Measurements from ENCODE around the gene PF4V1.

The PF4V1 gene, protein sequence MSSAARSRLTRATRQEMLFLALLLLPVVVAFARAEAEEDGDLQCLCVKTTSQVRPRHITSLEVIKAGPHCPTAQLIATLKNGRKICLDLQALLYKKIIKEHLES

DNA sequence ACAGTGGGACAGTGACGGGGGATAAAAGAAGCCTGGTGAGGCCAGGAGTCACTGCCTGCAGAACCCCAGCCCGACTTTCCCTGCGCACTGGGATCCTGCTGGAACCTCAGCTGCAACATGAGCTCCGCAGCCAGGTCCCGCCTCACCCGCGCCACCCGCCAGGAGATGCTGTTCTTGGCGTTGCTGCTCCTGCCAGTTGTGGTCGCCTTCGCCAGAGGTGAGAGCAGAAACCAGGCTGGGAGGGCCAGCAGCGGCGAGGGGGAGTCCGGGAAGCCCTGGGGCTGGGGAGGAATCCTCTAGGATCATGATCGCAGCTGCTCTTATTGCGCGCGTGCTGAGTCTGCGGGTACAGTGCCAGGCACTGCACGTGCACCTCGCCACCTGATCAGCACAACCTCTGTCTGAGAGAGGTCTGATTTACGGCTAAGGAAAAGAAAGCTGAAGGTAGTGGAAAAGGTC lies at the start of gene PF4V1:
Gene PF4V1, plus strand, starts transcription at position 51 of the 459 bp plus-strand sequence. Its CDS starts 67 bp downstream, at position 118.
- DNase-seq, result no peak

DNA sequence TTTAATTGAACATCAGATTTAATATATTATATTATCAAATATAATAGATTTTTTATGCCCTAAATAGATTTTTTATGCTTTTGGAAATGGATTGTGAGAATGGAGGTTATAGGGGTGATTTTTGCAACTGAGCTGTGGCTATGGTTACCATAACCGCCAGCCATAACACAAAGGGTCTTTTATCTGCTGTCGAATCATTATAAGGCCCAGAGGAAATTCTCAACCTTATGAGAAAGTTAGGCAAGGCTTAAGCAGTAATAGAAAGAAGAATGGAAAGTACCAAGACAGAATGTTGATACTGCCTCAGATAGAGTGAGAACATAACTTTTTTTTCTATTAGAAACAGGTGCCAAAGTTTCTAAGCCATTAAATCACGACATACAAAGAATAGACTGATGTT lies 42.9 kb upstream of the PF4V1 start:
- no peak for DNase-seq

DNA sequence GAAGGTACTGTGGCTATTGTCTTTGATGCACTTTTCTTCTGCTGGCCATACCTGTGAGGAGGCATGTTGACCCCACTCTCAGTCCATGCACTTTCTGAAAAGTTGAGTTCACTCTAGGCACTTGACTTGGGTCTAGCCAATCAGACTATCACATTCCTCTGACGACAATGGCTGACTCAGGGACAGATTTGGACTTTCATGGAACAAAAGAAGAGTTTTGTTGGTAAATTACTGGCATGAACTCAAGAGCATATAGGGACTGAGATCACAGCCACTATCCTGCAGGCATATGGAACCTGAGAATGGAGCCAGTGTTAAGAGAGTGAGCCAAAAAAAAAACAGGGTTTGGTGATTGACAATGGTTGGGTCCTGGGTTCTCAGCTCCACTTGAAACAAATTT lies 41.3 kb upstream of the PF4V1 start:
- DNase-seq, result no peak

DNA sequence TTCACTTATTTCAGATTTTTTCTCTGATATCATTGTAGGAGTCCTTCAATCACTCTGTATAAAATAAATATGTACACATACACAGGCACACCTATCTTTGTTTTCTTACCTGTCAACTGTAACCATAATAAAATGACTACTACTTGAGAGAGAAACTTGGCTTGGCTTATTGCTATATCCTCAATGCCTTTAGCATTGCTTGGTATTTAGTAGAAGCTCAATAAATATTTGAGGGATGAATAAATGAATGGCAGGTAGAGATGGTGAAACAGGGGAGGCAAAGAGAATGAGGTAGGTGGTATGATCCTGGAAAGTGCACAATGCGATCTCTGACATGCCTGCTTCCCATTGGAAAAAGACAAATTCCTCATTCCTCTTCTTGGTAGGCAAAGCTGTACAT lies 38.4 kb upstream of the PF4V1 start:
- DNase-seq, result no peak

DNA sequence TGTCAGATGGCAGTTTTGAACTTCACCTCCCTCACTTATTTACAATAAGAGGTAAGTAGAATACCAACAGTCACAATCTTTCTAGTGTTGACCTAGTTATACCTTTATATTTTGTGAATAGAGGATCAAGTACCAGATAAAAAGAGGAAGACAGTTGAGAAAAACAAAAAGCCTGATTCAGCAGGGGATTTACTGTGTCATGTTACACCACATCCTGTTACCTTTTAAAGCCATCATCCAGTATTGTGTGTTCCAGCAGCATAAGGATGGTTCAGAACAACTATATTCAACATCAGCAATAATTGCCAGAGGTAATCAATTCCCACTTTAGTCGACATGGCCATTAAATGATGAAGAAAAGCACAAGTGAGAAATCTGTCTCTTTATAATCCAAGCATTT lies 38.0 kb upstream of the PF4V1 start:
- peak; percentile 19 for DNase-seq

DNA sequence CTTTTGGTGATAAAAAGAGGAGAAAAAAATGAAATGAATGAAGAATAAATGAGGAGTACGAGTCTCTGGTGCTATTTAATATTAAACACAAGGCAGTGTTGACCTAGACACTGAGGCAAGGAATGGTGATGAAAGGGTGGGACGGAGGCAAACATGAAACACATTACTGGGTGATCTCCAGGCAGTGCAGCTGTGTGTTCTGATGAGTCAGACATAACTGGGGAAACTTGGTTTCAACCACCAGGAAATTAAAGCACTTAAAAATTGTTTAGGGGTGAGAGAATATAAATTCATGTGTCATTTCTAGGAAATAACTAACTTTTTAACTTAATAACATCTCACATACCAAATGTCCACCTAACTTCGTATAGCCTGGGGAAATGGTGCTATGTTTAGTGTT lies 36.3 kb upstream of the PF4V1 start:
- no peak for DNase-seq

DNA sequence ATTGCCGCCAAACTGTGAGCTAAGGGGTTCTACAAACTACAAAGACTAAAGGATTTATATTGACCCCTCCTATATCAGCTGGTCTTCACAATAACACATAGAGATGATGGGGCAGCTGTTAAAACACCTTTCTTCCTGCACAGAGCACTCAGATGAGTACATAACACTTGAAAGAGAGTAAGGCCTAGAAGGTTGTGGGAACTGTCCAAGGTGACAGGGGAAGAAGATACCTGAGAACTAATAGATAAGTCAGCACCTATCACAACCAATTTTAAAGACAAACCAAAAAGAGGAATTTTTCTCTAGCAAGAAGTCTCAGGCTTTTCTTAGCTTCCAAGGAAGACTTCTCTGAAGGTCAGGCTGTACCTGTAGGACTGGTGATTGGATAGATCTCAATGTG lies 35.8 kb upstream of the PF4V1 start:
- DNase-seq, result no peak

DNA sequence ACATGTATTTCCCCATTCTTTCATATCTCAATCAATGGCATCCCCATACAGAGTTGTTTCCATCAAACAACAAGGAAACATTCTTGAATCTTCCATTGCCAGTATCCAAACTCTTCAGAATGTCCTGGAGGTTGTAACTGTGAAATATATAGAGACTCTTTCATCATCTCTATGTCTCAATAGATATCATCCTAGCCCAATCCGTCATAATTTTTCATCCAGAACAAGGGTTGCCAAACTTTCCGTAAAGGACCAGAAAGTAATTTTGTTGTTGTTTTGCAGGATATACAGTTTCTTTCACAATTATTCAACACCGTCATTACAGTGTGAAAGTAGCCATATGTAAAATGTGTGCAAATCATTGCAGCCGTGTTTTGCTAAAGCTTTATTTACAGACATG lies 31.8 kb upstream of the PF4V1 start:
- no peak for DNase-seq

DNA sequence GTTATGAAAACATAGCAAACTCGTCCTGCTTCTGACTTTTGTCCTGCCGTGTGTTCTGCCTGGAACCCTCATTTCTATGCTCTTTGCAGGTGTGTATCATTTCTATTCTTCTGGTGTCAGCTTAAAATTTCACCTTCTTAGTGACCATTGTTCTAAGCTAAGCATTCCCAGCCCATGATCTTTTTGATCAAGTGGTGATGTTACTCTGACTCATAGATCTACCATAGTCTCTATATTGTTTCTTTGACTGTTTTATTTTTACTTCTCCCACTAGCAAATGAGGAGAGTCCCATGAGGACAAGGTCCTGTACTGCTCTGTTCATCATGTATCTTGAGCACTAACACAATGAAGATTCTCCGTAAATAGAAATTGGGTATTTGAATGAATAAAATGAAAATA lies 30.7 kb upstream of the PF4V1 start:
- no peak for DNase-seq

DNA sequence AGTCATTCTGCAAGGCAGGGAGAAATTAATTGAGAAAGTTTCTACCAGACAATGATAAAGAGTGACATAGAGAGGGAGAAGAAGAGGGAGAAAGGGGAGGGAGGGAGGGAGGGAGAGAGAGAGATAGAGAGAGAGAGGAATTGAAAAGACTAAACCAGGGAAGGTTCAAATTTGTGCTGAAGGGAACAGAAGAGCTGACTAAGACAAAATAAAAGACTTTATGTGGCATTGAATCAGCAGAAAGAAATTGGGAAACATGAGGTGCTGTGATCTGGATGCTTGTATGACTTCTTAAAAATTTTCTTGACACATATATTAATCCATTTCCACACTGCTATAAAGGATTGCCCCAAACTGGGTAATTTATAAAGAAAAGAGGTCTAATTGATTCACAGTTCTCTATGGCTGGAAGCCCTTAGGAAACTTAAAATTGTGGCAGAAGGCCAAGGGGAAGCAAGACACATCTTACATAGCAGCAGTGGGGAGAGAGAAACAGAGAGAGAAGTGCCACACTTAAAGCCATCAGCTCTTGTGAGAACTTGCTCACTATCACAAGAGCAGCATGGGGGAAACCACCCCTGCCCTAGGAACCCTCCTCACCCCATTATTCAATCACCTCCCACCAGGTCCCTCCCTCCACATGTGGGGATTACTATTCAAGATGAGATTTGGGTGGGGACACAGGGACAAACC lies 30.1 kb upstream of the PF4V1 start:
- DNase-seq, result peak; percentile 18

DNA sequence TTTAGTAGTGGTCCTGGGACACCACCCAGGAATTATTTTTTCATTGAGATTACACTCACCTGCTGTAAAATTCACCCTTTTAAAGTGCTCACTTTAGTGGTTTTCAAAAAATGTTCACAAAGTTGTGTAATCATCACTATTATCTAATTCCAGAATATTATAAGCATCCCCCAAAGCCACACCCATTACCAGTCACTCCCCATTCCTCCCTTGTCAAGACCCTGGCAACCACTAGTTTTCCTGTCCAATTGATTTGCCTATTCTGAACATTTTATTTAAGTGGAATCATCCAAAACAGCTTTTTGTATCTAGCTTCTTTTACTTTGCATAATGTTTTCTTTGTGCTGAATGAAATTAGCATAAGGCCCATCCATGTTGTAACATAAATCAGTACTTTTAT lies 29.3 kb upstream of the PF4V1 start:
- no peak for DNase-seq

DNA sequence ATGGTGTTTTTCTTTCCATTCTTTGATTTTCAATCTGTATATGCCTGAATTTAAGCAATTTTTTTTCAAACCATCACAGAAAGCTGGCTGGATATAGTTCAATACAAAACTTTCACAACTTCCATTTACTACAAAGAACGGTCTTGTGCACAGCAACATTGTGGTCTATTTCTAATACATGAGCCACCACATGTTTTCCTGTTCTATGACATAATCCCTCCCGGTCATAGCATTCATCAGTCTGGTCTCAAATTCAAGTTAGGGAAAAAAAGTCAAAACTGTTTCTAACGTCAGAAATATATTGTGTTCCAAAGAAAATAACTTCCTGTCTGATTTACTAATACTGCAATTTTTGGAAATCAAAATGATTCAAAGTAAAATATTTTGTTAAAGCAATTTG lies 24.1 kb upstream of the PF4V1 start:
- DNase-seq, result peak; percentile 38

DNA sequence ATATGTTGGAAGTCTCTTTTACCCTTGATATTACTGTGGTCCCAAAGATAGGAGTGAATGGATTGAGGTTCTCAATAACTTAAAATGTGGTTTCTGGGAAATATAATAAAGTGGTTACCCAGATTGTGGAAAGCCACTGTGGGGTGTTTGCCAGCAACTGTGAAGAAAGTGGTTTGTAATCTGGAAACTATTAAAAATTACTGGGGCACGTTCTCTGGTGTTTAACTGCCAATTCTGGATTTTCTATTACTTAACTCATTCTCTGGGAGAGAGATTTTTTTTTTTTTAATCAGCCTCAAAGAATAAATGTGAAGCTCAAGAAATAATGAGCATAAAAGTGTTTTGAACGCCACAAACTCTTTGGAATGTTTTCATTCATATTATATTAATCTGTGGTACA lies 21.5 kb upstream of the PF4V1 start:
- DNase-seq, result no peak

DNA sequence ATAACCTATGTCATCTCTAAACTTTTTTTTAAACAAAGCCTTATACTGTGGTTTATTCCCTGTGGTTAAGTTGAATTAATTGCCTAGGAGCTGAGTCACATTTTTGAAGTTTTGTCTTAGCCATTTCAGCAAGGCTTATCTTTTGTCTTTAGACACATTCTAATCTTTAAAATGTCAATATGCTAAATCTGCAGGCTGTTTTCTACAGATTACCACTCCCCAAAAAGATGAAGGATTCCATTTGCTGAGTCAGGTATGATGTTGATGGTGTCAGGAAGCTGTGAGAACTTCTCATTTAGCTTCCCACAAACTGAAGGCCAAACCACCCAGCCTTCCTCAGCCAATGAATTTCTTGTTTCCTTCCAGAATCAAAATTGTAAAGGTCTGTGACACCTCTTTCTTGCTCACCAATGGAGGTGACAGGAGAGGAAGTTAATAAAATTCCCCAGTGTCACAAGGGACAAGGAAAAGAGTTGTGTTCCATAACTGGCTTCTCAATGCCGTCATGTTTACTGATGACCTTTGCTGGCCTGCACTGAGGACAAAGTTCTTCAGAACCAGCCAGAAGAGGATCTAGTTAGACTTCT lies 20.4 kb upstream of the PF4V1 start:
- peak; percentile 73 for DNase-seq

DNA sequence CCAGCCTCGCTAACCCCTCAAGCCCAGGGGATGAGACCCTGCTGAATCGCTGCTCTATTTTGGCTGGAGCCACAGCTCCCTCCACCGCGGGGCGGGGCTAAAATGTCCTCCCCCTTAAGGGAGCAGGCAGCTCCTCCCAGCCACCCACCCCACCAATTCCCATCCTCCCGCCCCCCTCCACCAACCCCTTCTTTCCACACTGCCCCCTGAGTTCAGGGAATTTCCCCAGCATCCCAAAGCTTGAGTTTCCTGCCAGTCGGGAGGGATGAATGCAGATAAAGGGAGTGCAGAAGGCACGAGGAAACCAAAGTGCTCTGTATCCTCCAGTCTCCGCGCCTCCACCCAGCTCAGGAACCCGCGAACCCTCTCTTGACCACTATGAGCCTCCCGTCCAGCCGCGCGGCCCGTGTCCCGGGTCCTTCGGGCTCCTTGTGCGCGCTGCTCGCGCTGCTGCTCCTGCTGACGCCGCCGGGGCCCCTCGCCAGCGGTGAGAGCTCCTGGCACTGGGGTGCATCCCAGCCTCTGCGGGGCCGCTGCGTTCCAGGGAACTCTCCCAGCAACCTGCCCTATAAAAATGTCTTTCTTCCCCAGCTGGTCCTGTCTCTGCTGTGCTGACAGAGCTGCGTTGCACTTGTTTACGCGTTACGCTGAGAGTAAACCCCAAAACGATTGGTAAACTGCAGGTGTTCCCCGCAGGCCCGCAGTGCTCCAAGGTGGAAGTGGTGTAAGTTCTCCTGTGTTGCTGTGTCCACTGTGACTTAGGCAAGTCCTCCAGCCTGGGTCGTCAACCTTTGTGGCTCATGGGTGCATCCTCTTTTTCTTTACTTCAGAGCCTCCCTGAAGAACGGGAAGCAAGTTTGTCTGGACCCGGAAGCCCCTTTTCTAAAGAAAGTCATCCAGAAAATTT lies 16.5 kb upstream of the PF4V1 start, which contains the start of gene CXCL6:
Gene CXCL6, plus strand, starts transcription at position 306 of the 907 bp plus-strand sequence. Its CDS starts 73 bp downstream, at position 379.
- peak; percentile 26 for DNase-seq

DNA sequence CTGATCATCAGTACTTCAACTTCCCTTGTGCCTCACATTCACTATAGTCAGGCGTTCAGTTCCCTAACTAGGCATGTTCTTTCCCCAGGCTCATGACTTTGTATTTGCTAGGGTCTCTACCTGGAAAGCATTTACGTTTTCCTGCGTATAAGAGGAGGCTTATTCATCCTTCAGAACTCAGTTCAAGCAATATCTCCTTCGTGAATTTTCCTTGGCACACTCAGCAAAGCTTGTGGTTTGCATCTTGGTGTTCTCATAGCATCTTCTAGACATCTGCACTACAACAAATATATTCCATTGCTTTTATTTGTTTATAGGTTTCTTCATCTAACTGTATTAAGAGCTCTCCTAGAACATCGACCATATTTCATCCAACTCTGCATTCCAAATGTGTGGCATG lies 14.0 kb upstream of the PF4V1 start:
- no peak for DNase-seq

DNA sequence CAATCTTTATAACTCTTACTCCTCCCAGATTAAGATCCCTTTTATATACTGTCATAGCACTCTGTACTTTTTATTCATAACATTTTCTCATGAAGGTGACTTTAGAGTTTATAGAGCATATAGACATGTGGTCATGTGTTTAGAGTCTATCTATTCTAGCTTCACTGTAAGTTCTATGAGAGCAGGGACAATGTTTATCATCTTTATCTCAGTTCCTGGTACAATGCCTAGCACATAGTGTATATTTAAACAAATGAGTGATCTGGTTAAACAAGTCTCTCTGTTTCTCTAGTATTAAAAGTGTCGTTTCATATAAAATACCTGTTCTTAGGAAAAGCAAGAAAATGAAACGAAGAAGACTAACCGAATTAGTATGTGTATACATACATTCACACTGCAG lies 13.4 kb upstream of the PF4V1 start:
- DNase-seq, result no peak

DNA sequence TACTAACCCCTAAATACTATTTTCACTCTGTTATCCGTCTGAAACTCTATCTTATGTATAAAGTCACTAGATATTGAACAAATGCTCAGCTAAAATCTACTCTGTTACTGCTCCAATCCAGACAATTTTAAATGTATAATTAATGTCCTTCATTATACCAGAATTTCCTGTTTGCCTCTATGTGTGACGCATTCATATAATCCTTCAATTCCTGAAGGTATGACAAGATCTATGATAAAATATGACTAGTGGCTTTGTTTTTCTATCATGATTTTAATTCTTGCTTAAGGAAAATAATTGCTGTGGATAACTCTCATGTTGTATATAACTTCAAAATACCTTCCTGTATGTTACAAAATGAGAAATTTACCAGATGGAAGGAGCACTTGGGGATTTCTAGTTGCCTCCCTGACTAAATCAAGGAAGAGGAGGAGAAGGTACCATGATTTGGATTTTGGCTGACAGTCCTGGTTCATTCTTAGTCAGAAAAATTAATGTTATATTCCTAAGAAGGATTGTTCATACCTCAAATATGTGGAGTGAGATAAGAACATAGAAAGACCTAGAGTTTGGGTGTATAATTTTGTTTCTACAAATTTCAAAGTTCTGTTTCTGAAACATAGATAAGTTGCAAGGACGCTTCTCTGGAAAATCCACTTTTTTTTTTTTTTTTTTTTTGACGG lies 11.7 kb upstream of the PF4V1 start:
- DNase-seq, result no peak

DNA sequence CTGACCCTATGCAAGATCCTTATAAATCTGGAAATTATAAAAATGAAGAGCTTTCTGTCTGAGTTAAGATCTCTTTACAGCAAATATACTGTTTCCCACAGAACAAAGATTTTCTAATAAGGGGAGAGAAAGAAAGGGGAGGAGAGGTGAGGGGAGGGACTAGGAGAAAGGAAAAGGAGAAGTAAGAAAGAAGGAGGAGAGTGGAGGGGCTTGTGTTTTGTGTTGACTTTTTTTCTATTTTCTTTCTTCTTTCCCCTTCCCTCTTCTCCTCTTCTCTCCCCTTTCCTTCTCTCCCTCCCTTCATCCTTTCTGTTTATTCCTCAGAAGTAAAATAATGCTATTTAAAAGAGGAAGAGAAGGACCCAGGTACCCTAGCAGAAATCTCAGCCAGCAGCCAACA lies 10.4 kb upstream of the PF4V1 start:
- no peak for DNase-seq

DNA sequence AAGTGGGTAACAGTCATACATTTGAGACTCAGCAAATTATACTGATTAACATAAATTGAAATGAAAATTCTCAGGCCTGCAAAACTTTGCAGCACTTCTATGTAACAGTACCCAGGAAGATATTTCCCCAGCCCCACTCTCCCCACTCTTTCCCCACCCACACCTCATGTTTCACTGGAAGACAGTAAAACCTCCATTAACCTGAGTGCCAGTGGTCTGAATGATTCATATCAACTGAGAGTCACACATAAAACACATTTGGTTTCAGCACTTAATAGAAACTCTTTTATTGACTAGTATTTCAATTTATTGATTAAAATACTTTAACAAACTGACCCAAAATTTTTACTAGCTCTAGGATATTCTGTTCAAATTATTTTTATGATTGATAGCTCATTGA lies 9.7 kb upstream of the PF4V1 start:
- no peak for DNase-seq

DNA sequence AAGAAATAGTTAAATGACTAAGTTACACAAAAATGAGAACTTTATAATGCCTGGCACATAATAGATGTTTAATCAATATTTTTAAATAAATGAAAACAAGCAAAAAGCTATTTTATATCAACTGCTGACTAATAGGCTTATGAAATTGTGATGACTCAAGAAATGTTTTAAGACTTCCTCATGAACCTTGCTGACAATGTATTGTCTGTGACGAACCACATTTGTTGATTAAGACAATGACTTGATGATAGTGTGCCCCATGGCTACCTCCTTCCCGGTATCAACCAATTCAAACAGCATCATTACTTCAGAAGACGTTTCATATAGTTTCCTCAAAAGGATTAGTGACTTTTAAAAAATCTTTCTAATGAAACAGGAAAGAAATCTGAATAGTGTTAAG lies 8.8 kb upstream of the PF4V1 start:
- DNase-seq, result peak; percentile 27

DNA sequence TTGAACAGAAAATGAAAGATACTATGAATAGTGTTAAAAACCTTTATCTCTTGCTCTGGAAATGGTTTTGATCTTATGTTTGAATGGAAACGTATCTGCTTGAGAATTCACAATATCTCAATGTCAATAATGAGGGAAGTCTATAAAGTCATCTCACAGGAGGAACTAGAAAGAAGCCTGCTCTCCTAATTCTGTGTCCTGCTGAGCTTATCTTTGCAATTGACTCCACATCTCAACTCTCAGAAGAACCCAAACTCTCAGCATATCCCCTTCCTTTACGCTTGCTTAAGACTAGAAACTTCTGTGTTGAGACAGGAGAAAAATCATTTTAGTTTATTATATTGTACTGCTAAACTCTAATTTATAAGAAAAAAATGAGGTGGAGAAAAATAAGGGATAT lies 8.3 kb upstream of the PF4V1 start:
- DNase-seq, result no peak
